Measurements from ENCODE around the gene NCK2.

The NCK2 gene

DNA sequence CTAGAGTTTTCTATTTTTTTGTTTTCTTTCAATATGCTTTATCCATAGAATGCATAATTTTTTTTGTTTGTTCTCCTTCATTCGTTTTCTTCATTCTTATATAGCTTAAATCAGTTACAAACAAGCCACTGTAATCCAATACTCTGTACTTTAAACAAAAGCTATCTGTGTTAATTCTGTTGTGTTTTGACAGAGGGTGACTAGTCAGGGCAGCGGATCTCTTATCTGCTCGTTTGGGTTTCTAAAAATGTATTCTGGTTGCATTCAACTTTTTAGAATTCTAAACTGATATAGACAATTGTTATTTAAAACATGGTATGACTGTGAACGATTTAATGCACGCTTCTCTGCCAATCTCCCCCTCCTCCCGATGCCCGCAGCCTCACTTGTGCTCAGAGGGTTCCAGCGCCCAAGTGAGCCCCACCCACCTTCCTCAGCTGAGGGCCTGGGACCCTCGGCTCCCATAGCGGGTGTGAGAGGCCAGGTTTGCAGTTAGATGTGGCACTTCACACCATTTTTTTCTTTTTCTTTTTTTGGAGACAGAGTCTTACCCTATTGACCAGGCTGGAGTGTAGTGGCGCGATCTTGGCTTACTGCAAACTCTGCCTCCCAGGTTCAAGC, 44.1 kb downstream of the NCK2 start:
- H3K4me2 ChIP-seq (ENCODE audit: low read length, poor library complexity, severe bottlenecking) = no peak overlapping the region
- H3K18ac ChIP-seq (ENCODE audit: low read depth in 1 of 2, low read length in 2 of 2) = peak overlapping the region in 1 of 2 experiments; percentile 18
- WGBS = 87% methylated on average over 7 of the region's 12 CpGs
- no peak overlapping the region for H3K4me3 ChIP-seq (ENCODE audit: insufficient read depth in 1 of 2, low read depth in 1 of 2, low read length in 2 of 2)
- H3K79me1 ChIP-seq (replicated peaks; ENCODE audit: low read length, poor library complexity, severe bottlenecking) = peaks cover 60% of the 10 kb centered on the region
- H2BK120ac ChIP-seq (ENCODE audit: low read depth, low read length) = no peak overlapping the region
- H3K36me3 ChIP-seq (ENCODE audit: control insufficient read depth in 1 of 2, insufficient read depth in 2 of 2, low read depth in 1 of 2, low read length in 2 of 2) = peaks cover 0 to 12% of the 10 kb centered on the region in 2 experiments
- no peak overlapping the region for H3K14ac ChIP-seq (ENCODE audit: low read length in 2 of 2)
- no peak overlapping the region for H2BK15ac ChIP-seq (ENCODE audit: low read depth, poor library complexity, severe bottlenecking)
- H3K23ac ChIP-seq (ENCODE audit: low read length in 2 of 2) = no peak overlapping the region
- H3K27ac ChIP-seq (ENCODE audit: low read length, poor library complexity, severe bottlenecking) = no peak overlapping the region
- H2AK5ac ChIP-seq (ENCODE audit: low read length, severe bottlenecking) = no peak overlapping the region
- H2BK12ac ChIP-seq (ENCODE audit: low read length in 2 of 2) = peak overlapping the region in 1 of 2 experiments; percentile 8
- no peak overlapping the region for H3K9ac ChIP-seq (ENCODE audit: low read length)
- DNase-seq = no peak
- H4K8ac ChIP-seq (ENCODE audit: low read length) = no peak overlapping the region
- no peaks in the 10 kb centered on the region for H3K9me3 ChIP-seq (ENCODE audit: control insufficient read depth, low read length)
- H2BK5ac ChIP-seq (ENCODE audit: low read depth, low read length, poor library complexity, severe bottlenecking) = no peak overlapping the region
- no peaks in the 10 kb centered on the region for H3K27me3 ChIP-seq (ENCODE audit: control insufficient read depth in 1 of 2, insufficient read depth in 1 of 2, low read length in 2 of 2)
- H3K4me1 ChIP-seq (ENCODE audit: control insufficient read depth, insufficient read depth, low read depth, low read length) = peaks cover 12% of the 10 kb centered on the region
- H3K4ac ChIP-seq (ENCODE audit: low read depth in 1 of 2, low read length in 2 of 2) = no peak overlapping the region
- H2AFZ ChIP-seq (ENCODE audit: low read depth, low read length) = no peak overlapping the region
- no peak overlapping the region for H4K91ac ChIP-seq (ENCODE audit: low read length)

DNA sequence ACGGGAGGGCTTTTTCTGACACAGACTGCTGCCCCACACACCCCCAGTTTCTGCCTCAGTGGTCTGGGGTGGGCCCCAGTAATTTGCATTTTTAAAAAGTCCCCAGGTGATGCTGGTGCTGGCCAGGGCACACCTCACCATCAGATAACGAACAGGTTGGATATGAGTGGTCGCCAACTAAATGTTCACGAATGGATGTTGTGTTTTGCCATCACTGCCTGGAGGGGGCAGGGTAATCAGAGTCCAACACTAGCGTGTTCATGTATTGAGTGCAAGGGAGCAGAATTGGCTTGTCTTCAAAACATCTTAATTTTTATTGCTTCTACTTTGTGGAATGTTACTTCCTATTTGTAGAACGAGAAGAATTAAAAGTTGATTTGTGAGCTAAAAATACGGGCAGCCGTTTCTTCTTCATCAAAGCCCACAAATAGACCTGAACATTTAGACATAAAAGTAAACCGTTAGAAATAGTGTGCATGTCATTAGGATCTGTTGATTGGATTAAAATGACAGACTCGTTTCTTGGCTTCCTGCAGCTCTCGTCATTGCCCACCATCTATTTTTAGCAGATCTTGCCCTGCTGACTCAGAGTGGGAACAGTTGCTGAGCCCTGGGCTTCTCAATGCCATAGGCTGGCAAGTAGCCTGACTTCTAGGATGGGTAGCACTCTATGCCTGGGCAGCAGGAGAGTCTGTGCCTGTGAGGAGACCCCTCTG, 45.2 kb downstream of the NCK2 start:
- Histone ChIP-seq H3K9ac (ENCODE audit: low read length) (no peak overlapping the region), H3K23ac (ENCODE audit: low read length in 2 of 2) (no peak overlapping the region), H4K91ac (ENCODE audit: low read length) (no peak overlapping the region), H2AFZ (ENCODE audit: low read depth, low read length) (no peak overlapping the region), H3K4me3 (ENCODE audit: insufficient read depth in 1 of 2, low read depth in 1 of 2, low read length in 2 of 2) (no peak overlapping the region), H2BK15ac (ENCODE audit: low read depth, poor library complexity, severe bottlenecking) (no peak overlapping the region), H3K27me3 (ENCODE audit: control insufficient read depth in 1 of 2, insufficient read depth in 1 of 2, low read length in 2 of 2) (no peaks in the 10 kb centered on the region), H2BK5ac (ENCODE audit: low read depth, low read length, poor library complexity, severe bottlenecking) (no peak overlapping the region), H2BK120ac (ENCODE audit: low read depth, low read length) (no peak overlapping the region), H3K18ac (ENCODE audit: low read depth in 1 of 2, low read length in 2 of 2) (peak overlapping the region; percentile 25 to 51), H3K36me3 (ENCODE audit: control insufficient read depth in 1 of 2, insufficient read depth in 2 of 2, low read depth in 1 of 2, low read length in 2 of 2) (peaks cover 0 to 7% of the 10 kb centered on the region in 2 experiments), H3K4ac (ENCODE audit: low read depth in 1 of 2, low read length in 2 of 2) (no peak overlapping the region), H3K14ac (ENCODE audit: low read length in 2 of 2) (no peak overlapping the region), H3K27ac (ENCODE audit: low read length, poor library complexity, severe bottlenecking) (no peak overlapping the region), H3K79me1 (replicated peaks; ENCODE audit: low read length, poor library complexity, severe bottlenecking) (peaks cover 56% of the 10 kb centered on the region), H3K9me3 (ENCODE audit: control insufficient read depth, low read length) (no peaks in the 10 kb centered on the region), H3K4me1 (ENCODE audit: control insufficient read depth, insufficient read depth, low read depth, low read length) (peaks cover 12% of the 10 kb centered on the region), H4K8ac (ENCODE audit: low read length) (no peak overlapping the region), H2BK12ac (ENCODE audit: low read length in 2 of 2) (no peak overlapping the region), H2AK5ac (ENCODE audit: low read length, severe bottlenecking) (no peak overlapping the region), H3K4me2 (ENCODE audit: low read length, poor library complexity, severe bottlenecking) (no peak overlapping the region)
- 67% methylated on average over 8 of the region's 11 CpGs for WGBS
- DNase-seq = peak; percentile 83

DNA sequence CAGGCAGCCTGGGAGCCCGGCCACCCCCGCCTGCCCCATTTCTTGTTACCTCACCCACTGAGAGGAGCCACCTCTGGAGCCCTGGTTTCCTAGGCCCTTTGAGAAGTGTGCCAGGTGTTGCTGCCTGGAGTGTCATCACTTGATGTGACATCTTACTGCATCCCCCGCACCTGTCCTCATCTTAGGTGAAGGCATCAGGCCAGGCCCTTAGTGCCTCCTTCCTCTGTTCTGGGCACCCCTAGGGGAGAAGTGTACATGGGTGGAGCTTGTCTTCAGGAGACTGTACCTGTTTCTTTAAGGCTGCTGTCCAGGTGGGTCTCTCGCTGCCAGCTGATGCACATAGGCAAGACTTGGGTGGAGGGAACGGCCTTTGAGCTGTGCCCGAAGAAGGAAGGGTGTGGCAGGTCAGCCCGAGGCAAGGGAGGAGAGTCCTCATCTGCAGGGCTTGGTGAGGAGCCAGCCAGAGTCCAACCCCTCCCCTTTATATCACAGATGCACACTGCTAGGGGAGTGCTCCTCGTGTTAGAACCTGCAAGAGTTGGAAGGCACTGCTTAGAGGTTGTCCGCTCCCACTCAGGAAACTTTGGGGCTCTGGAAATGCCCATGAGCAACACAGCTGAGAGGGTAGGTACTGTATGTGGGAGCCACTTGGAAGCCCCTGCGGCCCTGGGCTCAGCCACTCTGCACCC, 45.9 kb downstream of the NCK2 start:
- no peak overlapping the region for H3K4me3 ChIP-seq (ENCODE audit: insufficient read depth in 1 of 2, low read depth in 1 of 2, low read length in 2 of 2)
- peaks cover 0 to 7% of the 10 kb centered on the region in 2 experiments for H3K36me3 ChIP-seq (ENCODE audit: control insufficient read depth in 1 of 2, insufficient read depth in 2 of 2, low read depth in 1 of 2, low read length in 2 of 2)
- no peak overlapping the region for H4K8ac ChIP-seq (ENCODE audit: low read length)
- no peak overlapping the region for H3K27ac ChIP-seq (ENCODE audit: low read length, poor library complexity, severe bottlenecking)
- no peak overlapping the region for H3K23ac ChIP-seq (ENCODE audit: low read length in 2 of 2)
- no peaks in the 10 kb centered on the region for H3K9me3 ChIP-seq (ENCODE audit: control insufficient read depth, low read length)
- peaks cover 12% of the 10 kb centered on the region for H3K4me1 ChIP-seq (ENCODE audit: control insufficient read depth, insufficient read depth, low read depth, low read length)
- no peak overlapping the region for H2BK12ac ChIP-seq (ENCODE audit: low read length in 2 of 2)
- H3K9ac ChIP-seq (ENCODE audit: low read length) = no peak overlapping the region
- H2AFZ ChIP-seq (ENCODE audit: low read depth, low read length) = no peak overlapping the region
- H3K79me1 ChIP-seq (replicated peaks; ENCODE audit: low read length, poor library complexity, severe bottlenecking) = peaks cover 54% of the 10 kb centered on the region
- H4K91ac ChIP-seq (ENCODE audit: low read length) = no peak overlapping the region
- no peak overlapping the region for H2AK5ac ChIP-seq (ENCODE audit: low read length, severe bottlenecking)
- no peak overlapping the region for H3K14ac ChIP-seq (ENCODE audit: low read length in 2 of 2)
- no peak overlapping the region for H2BK15ac ChIP-seq (ENCODE audit: low read depth, poor library complexity, severe bottlenecking)
- no peak overlapping the region for H2BK120ac ChIP-seq (ENCODE audit: low read depth, low read length)
- no peak overlapping the region for H2BK5ac ChIP-seq (ENCODE audit: low read depth, low read length, poor library complexity, severe bottlenecking)
- DNase-seq = no peak
- peak overlapping the region; percentile 25 to 51 for H3K18ac ChIP-seq (ENCODE audit: low read depth in 1 of 2, low read length in 2 of 2)
- no peak overlapping the region for H3K4ac ChIP-seq (ENCODE audit: low read depth in 1 of 2, low read length in 2 of 2)
- H3K27me3 ChIP-seq (ENCODE audit: control insufficient read depth in 1 of 2, insufficient read depth in 1 of 2, low read length in 2 of 2) = no peaks in the 10 kb centered on the region
- WGBS = 98% methylated on average over 8 of the region's 10 CpGs
- no peak overlapping the region for H3K4me2 ChIP-seq (ENCODE audit: low read length, poor library complexity, severe bottlenecking)

DNA sequence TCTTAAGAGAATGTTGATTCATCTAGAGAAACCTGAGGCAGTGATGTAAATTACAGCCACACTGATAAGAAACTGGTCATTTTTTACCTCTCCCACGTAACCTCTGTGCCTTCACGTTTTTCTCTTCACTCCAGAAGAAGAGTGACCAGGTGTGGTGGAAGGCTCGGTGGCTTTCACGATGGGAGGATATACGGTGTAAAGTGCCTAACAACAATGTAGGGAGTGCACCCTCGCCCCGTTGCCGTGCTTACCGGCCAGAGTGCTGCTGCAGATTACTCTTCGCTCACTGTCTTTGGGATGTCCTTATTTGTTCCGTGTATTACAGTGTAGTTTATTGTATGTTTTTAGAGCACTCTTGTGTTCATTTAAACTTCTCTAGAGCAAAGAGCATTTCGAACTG, 46.5 kb downstream of the NCK2 start:
- WGBS = 96% methylated on average over 12 of the region's 12 CpGs
- no peak overlapping the region for H2BK12ac ChIP-seq (ENCODE audit: low read length in 2 of 2)
- no peak overlapping the region for H3K9ac ChIP-seq (ENCODE audit: low read length)
- H3K23ac ChIP-seq (ENCODE audit: low read length in 2 of 2) = no peak overlapping the region
- no peak overlapping the region for H2BK15ac ChIP-seq (ENCODE audit: low read depth, poor library complexity, severe bottlenecking)
- no peak overlapping the region for H2AFZ ChIP-seq (ENCODE audit: low read depth, low read length)
- H3K27me3 ChIP-seq (ENCODE audit: control insufficient read depth in 1 of 2, insufficient read depth in 1 of 2, low read length in 2 of 2) = no peaks in the 10 kb centered on the region
- peaks cover 53% of the 10 kb centered on the region for H3K79me1 ChIP-seq (replicated peaks; ENCODE audit: low read length, poor library complexity, severe bottlenecking)
- no peak overlapping the region for H3K4ac ChIP-seq (ENCODE audit: low read depth in 1 of 2, low read length in 2 of 2)
- no peak overlapping the region for H3K18ac ChIP-seq (ENCODE audit: low read depth in 1 of 2, low read length in 2 of 2)
- no peak overlapping the region for H3K4me3 ChIP-seq (ENCODE audit: insufficient read depth in 1 of 2, low read depth in 1 of 2, low read length in 2 of 2)
- H3K9me3 ChIP-seq (ENCODE audit: control insufficient read depth, low read length) = no peaks in the 10 kb centered on the region
- H2BK5ac ChIP-seq (ENCODE audit: low read depth, low read length, poor library complexity, severe bottlenecking) = no peak overlapping the region
- no peak overlapping the region for H3K4me2 ChIP-seq (ENCODE audit: low read length, poor library complexity, severe bottlenecking)
- H2BK120ac ChIP-seq (ENCODE audit: low read depth, low read length) = no peak overlapping the region
- H3K14ac ChIP-seq (ENCODE audit: low read length in 2 of 2) = no peak overlapping the region
- no peak for DNase-seq
- no peak overlapping the region for H2AK5ac ChIP-seq (ENCODE audit: low read length, severe bottlenecking)
- peaks cover 10% of the 10 kb centered on the region for H3K4me1 ChIP-seq (ENCODE audit: control insufficient read depth, insufficient read depth, low read depth, low read length)
- no peak overlapping the region for H3K27ac ChIP-seq (ENCODE audit: low read length, poor library complexity, severe bottlenecking)
- H4K8ac ChIP-seq (ENCODE audit: low read length) = no peak overlapping the region
- H4K91ac ChIP-seq (ENCODE audit: low read length) = no peak overlapping the region
- H3K36me3 ChIP-seq (ENCODE audit: control insufficient read depth in 1 of 2, insufficient read depth in 2 of 2, low read depth in 1 of 2, low read length in 2 of 2) = peaks cover 0 to 7% of the 10 kb centered on the region in 2 experiments

Data from mesenchymal stem cell (in vitro differentiated cells and primary cell).